DMS53 treated with DMSO at 0.1 percent for 48 hours (cell line): ENCODE data around the gene STC2.

Source experiments
- DNase-seq: peaks from one replicate; lab custom pipeline; 2025; ENCODE audit not compliant: unreplicated experiment; lab: John Stamatoyannopoulos, UW

STC2 gene

DNA sequence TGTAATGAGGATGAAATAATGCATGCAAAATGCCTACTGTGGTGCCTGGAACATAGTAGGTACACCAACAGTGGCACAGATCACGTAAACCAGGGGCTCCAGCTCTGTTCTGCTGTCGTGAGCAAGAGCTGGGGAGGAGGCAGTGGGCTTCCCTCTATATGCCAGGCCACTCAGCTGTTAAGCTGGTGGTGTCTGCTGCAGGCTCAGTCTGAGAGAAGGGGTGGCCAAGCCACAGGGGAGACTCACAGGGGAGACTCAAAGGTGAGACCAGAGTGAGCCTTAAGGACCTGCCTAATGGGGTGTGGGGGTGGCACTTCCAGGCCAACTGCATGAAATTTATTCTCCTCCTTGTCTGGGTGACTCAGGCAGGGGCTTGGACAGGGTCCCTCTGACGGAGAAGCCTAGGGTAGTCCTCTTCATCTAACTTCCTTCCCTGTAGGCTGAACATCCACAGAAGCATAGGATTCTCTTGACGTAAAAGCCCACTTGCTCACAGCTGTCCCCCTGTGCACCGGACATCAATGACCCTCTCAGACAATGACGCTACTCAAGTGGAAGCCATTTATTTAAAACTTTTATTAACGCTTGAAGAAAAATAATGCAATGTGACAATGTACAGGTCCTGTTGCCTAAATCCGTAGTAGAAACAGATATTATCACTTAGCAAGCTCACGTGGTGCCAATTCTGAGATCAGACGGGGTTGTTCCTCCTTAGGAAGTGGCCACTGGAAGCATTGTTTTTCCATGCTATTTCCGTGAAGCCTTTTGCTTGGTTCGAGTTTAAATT lies 13.9 kb downstream of the STC2 start:
- DNase-seq: no peak

DNA sequence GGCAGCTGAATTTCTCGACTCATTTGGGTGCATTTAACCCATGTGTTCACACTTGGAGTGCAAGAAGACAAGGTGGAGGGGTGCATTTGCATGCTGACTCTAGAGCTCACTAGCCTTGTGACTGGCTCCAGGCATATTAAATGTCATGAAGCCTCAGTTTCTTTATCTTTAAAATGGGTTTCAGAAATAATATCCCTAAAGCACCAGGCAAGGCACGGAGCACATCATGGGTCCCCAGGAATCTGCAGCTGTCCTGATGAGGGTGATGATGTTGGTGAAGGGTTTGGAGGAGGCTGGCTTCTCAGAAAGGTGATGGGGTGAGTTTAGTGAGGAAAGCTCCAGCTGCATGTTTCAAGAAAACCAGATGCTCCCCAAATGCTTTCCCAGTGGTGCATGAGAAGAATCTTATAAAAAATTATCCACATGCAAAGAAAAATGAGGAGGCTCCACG lies 14.8 kb downstream of the STC2 start:
- no peak for DNase-seq

DNA sequence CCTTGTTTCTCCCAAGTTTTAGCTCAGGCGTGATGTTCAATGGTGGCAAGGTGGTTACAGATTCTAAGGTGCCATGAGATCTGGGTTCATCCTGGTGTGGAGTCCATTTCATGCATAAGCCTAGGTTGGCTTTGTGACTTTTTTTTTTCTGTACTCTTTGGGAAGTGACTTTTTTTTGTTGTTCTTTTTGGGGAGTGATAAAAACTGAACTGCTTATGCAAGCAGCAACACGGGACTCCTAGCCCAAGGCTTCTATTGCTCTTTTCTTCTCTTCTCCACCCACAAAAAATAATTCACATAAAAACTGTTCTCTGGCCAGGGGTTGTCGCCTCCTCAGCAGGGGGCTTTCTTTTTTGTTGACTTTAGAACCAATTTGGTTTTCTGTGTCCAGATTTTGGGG lies 15.4 kb downstream of the STC2 start:
- no peak for DNase-seq

DNA sequence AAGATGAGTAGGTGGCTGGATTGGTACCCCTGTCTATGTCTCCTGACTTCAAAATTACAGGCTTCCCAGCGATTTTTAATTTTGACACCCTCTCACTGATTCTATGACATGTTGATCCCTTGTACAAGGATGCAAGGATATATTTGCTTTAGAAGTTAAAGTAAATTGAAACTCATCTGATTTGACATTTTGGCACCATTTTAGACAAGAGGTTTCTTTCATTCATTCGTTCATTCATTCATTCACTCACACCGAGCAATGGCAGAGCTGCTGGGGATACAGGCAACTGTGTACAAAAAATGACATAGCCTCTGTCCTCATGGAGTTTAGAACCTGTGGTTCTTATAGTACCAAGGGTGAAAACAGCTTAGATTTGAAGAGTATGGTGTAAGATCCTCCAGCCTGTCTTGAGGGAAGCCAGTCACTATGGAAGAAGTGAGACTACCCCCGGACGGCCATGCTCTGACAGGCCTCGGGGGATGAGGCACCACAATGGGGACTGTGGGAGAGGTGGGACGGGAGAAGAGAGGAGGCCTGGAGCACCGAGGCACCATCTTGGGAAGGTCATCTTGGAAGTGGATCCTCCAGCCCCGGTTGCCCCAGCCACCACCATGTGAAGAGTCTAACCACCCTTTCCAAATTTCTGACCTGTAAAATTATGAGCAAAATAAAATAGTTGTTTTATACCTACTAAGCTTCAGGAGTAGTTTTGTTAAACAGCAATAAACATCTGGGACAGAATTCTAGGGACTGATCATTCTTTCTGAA lies 16.2 kb downstream of the STC2 start:
- DNase-seq: no peak

- DNase-seq: no peak
These were observed 17.1 kb downstream of the STC2 start for GRCh38 chr5:173310861-173311785.

DNA sequence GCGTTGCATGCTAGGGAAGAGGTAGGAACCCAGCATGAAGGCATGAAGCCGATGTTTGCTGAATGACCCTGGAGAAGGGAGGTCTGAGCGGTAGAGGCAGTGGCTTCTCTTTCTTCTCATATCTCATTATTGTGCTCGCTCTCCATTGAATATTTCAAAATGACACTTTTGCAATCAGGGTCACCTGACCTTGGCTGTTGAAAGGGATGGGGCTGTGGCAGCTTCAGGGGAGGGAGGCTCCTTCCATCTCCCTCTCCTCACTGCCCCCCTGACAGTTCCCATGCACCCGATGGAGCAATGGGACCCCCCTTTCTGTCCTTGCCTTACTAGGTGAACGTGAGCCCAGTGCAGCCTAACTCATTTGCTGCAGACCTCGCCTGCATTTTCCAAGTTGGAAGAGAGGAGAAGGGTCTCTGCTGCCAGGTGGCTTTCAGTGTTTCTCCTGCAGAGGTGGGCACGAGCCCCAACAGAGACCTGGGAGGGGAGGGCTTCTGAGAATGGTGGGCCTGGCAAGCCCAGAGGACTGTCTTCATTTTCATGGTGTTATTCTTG lies 17.9 kb downstream of the STC2 start:
- DNase-seq: no peak

GRCh38 chr5:173309731-173310130 lies 18.5 kb downstream of the STC2 start:
- DNase-seq: no peak

GRCh38 chr5:173308226-173308625 lies 20.0 kb downstream of the STC2 start:
- no peak for DNase-seq

DNA sequence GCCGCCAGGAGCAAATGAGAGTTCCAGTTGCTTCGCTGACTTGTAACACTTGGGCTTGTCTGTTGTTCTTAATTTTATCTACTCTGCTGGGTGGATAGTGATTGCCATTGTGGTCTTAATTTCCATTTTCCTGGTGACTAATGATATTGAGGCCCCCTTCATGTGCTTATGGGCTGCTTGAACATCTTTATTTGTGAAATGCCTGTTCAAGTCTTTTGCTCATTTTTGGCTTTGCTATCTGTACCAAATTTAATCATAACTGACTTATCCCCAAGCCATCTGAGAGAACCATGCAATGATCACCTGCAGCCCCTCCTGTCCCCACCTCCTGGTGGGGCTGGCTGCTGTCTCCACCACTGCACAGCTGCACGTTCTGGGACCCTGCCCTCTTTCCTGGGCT lies 20.5 kb downstream of the STC2 start:
- no peak for DNase-seq

DNA sequence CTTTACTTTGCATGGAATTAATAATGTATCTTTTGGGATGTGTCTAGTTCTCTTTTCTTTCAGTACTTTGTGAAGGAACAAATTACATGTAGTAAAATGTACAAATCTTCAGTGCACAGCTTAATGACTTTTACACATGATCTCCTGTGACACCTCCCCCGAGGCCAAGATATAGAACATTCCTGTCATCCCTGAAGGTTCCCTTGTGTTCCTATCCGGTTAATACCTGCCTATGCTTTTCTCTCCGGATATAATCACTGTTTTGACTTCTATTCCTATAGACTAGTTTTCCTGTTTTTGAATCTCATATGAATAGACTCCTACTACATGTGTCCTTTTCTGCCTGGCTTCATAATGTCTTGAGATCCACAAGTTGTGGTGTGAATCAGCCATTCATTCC lies 21.5 kb downstream of the STC2 start:
- no peak for DNase-seq

DNA sequence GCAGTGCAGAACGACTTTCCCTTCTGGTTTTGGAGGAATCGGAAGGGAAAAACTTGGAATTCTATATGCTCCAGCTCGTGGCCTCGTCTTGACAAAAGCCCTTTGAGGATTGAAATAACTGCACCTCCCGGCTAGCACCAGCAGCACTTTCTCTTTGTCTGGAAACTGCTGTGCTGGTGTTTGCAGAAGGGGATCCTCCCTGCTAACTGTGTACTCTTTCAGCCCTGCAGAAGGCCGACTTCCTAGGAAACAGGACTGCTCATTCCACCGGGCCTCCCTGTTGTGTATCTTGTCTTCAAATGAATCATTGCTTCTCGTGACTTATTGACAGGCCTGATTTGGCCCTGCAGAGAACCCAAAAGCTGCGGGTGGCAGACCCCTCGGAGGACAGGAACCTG lies 23.6 kb downstream of the STC2 start:
- no peak for DNase-seq

GRCh38 chr5:173303878-173304590 lies 24.2 kb downstream of the STC2 start:
- DNase-seq: no peak

DNA sequence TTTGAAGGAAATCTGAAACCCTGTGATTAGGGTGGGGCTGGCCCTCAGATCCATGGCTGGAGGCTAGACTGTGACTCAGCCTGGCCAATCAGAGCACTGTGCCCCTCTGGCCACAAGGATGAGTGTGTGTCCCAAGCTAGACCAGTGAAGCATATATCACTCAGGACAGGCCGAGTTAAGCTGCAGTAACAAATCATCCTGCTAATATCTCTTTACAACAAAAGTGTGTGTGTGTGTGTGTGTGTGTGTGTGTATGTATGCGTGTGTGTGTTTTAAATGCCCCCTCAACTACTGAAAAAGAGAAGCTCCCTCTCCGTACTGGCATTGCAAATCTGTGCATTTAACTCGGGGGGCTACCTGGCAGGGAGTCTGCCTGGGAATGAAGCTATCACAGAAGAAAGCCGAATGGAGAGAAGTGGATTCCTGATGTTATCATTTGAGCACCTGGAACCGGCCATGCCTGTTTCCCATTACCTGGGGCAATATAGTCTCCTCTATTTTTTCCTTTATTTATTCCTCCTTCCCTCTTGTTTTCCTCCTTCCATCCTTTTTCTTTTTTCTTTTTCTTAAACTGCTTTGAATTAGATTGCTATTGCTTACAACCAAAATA lies 25.6 kb downstream of the STC2 start:
- DNase-seq: no peak

- DNase-seq: no peak
These were observed 26.3 kb downstream of the STC2 start for GRCh38 chr5:173301695-173302545.

- no peak for DNase-seq
These were observed 27.7 kb downstream of the STC2 start for GRCh38 chr5:173300389-173301047.

DNA sequence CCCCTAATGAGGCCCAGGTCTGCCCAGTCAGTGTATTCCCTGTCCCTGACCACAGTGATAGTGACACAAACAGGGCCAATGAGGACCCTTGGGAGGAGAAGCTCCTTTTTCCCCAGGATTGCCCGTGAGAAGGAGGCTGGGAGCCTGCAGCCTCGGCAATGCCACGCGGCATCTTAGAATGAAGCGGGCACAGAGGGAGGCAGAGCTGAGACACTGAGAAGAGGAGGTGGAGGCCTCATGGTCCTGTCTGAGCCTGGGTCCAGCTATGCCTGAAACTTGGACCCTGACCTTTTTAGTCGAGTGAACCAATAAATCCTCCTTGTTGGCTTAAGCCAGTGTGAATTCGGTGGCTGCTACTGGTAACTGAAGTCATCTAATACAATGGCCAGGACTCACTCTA lies 28.4 kb downstream of the STC2 start:
- no peak for DNase-seq

GRCh38 chr5:173298213-173298926 lies 29.8 kb downstream of the STC2 start:
- no peak for DNase-seq

DNA sequence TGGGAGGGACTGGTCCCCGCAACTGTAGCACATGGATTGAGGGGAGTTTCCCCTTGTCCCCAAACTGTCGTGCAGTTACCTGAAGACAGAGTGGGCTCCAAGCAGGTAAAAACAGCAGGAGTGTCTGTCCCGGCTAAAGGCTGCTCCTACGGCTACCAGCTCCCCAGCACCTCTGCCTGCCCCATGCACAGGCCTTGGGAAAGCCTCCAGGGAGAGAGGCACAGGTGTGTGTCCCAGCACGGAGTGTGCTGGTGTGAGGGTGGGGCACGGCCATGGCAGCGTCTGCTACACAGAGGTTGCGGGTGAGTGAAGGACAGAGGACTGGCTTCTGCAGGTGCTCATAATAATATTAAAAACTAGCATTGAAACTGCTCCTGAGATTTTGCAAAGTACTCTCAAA lies 30.4 kb downstream of the STC2 start:
- no peak for DNase-seq
